Measurements from ENCODE around the gene TUBE1. TPM values are rescaled to one million over a fixed set of nuclear protein-coding genes. Genes with fewer than 3 reads are reported as not detected.

Gene TUBE1
- total RNA-seq, 1 experiment from 2014 or later = 11.6 TPM

- no peak overlapping the region for H2BK20ac ChIP-seq (ENCODE audit: low read depth, low read length, poor library complexity, severe bottlenecking)
- no peak overlapping the region for H4K91ac ChIP-seq (ENCODE audit: insufficient read length, low read depth, low read length)
- H3K27me3 Mint-ChIP-seq (ENCODE audit: low read depth) = 0 out of 2 replicates have a peak, but pooled peaks cover 1% of the 10 kb centered on the region
- H4K5ac ChIP-seq (ENCODE audit: insufficient read length, low read depth, low read length) = no peak overlapping the region
- H3K9me3 ChIP-seq (ENCODE audit: control insufficient read depth, low read depth, low read length) = no peaks in the 10 kb centered on the region
- no peak overlapping the region for H4K8ac ChIP-seq (replicated peaks; ENCODE audit: insufficient read length, low read depth, low read length)
- no peak overlapping the region for H3K14ac ChIP-seq (ENCODE audit: insufficient read depth, low read length)
- H3K4ac ChIP-seq (ENCODE audit: low read depth, low read length) = no peak overlapping the region
- no peak for DNase-seq
- no peak overlapping the region for H3T11ph ChIP-seq (ENCODE audit: low read length)
- H2BK15ac ChIP-seq (ENCODE audit: low read depth, low read length) = no peak overlapping the region
- H3K36me3 Mint-ChIP-seq (ENCODE audit: insufficient read depth in 1 of 3, low read depth in 3 of 3) = peaks cover 0 to 7% (median 0%) of the 10 kb centered on the region in 3 experiments; a peak in 2 of 7 replicates
- H2AFZ ChIP-seq (ENCODE audit: low read length) = no peak overlapping the region
- H3K18ac ChIP-seq (ENCODE audit: insufficient read length, low read depth, low read length) = no peak overlapping the region
- no peaks in the 10 kb centered on the region for H3K4me1 Mint-ChIP-seq
- no peaks in the 10 kb centered on the region for H3K27me3 ChIP-seq (ENCODE audit: insufficient read depth, low read length)
- no peaks in the 10 kb centered on the region for H3K79me2 ChIP-seq (ENCODE audit: insufficient read depth, low read length)
- H3K4me2 ChIP-seq (ENCODE audit: insufficient read depth, insufficient read length, low read length) = no peak overlapping the region
- no peak overlapping the region for H3K23ac ChIP-seq (ENCODE audit: insufficient read length, low read depth, low read length)
- H4K20me1 ChIP-seq (ENCODE audit: control insufficient read depth, insufficient read depth, insufficient read length) = no peaks in the 10 kb centered on the region
- H3K9ac ChIP-seq (ENCODE audit: extremely low read depth, insufficient read length, low read length) = no peak overlapping the region
- no peak overlapping the region for H2BK5ac ChIP-seq (ENCODE audit: insufficient read length, low read length)
- peaks cover 4 to 7% of the 10 kb centered on the region in 2 experiments; a peak in 3 of 5 replicates for H3K9me3 Mint-ChIP-seq
- H3K4me1 ChIP-seq (ENCODE audit: insufficient read depth, low read length) = no peaks in the 10 kb centered on the region
- peaks cover 2% of the 10 kb centered on the region for H3K23me2 ChIP-seq (ENCODE audit: insufficient read length, low read depth, low read length, poor library complexity, severe bottlenecking)
- H2AK5ac ChIP-seq (ENCODE audit: insufficient read length, low read length) = no peak overlapping the region
- H3K27ac Mint-ChIP-seq = no peak overlapping the region
- H3K27ac ChIP-seq (ENCODE audit: insufficient read length, low read depth, low read length) = no peak overlapping the region
- H3K79me1 ChIP-seq (ENCODE audit: insufficient read depth, low read depth, low read length, poor library complexity, severe bottlenecking) = no peaks in the 10 kb centered on the region
- no peak overlapping the region for H3K4me3 Mint-ChIP-seq
- WGBS (ENCODE audit: extremely low coverage, insufficient read length, low lambda C conversion rate) = no CpG with 5 or more reads among the region's 5 CpGs
- no peak overlapping the region for H3K56ac ChIP-seq (ENCODE audit: insufficient read length, low read depth, low read length)
- no peak overlapping the region for H2BK120ac ChIP-seq (ENCODE audit: low read depth, low read length, poor library complexity, severe bottlenecking)
- TF ChIP-seq CTCF (conservative IDR thresholded peaks at IDR 0.05) = no peak
- no peak overlapping the region for H2BK12ac ChIP-seq (ENCODE audit: insufficient read length, low read depth, low read length)
These were observed 36.9 kb downstream of the TUBE1 start for GRCh38 chr6:112050429-112050828.

All from H9 (cell line).